H1 (cell line): ENCODE measurements around the gene RBBP6. TPM values are rescaled to one million over a fixed set of nuclear protein-coding genes. Genes with fewer than 3 reads are reported as not detected.

ENCODE experiments used
- CTCF ChIA-PET: fragments of 300-600 bp; sonication (Branson Sonifier 250); formaldehyde crosslinking; loops from one replicate; lab custom pipeline; 2021; ENCODE audit not compliant: partially characterized antibody; lab: Charles Lee
- POLR2A ChIA-PET: fragments of 300-600 bp; sonication (Branson Sonifier 250); formaldehyde crosslinking; loops from one replicate; lab custom pipeline; 2021; ENCODE audit warnings: inconsistent platforms; ENCODE audit not compliant: partially characterized antibody; lab: Charles Lee
- DNase-seq, 2 experiments: peaks; one replicate each; pipeline versions ENCODE4 v3.0.0 to v3.0.0-alpha.2; 2010 to 2022; ENCODE audit warnings: low spot score in 2 of 2, low read depth in 1 of 2, mixed read lengths in 1 of 2
- FAIRE-seq: peaks from 2 replicates; lab custom pipeline; 2011; peaks lifted over from hg19 to GRCh38; lab: Jason Lieb, UNC
- H2AFZ ChIP-seq: 2 replicates; pipeline ENCODE4 v1.8.1; 2012; ENCODE audit warnings: low read length, inconsistent platforms
- H2AK5ac ChIP-seq: 2 replicates; pipeline ENCODE4 v1.6.1; 2013; ENCODE audit warnings: low read depth, low read length
- H2BK120ac ChIP-seq: replicated peaks from 2 replicates; pipeline ENCODE3; 2013; ENCODE audit warnings: low read depth, low read length, inconsistent platforms
- H2BK12ac ChIP-seq: 2 replicates; pipeline ENCODE4 v1.6.1; 2013; ENCODE audit warnings: low read depth, low read length
- H2BK15ac ChIP-seq: 2 replicates; pipeline ENCODE4 v1.6.1; 2013; ENCODE audit warnings: low read length
- H2BK20ac ChIP-seq: 2 replicates; pipeline ENCODE4 v1.6.1; 2013; ENCODE audit warnings: low read length
- H2BK5ac ChIP-seq: 2 replicates; pipeline ENCODE4 v1.6.1; 2013; ENCODE audit warnings: low read depth, low read length
- H3K14ac ChIP-seq: 2 replicates; pipeline ENCODE4 v1.6.1; 2013; ENCODE audit warnings: inconsistent platforms; ENCODE audit not compliant: insufficient read length
- H3K18ac ChIP-seq: 2 replicates; pipeline ENCODE4 v1.6.1; 2013; ENCODE audit warnings: low read length; ENCODE audit errors: extremely low read depth
- H3K23ac ChIP-seq: 2 replicates; pipeline ENCODE4 v1.6.1; 2013; ENCODE audit warnings: inconsistent platforms; ENCODE audit not compliant: insufficient read length
- H3K23me2 ChIP-seq: 2 replicates; pipeline ENCODE4 v1.6.1; 2013; ENCODE audit warnings: low read depth, low read length
- H3K27ac ChIP-seq: 2 replicates; pipeline ENCODE4 v1.6.1; 2011; ENCODE audit warnings: low read depth, low read length, inconsistent platforms
- H3K27me3 ChIP-seq, 4 experiments: replicated peaks in 1 of 4; 1 replicate in 1 of 4; 2 replicates in 3 of 4; pipeline versions ENCODE4 v1.6.1 to v1.8.1; 2011 to 2013; ENCODE audit warnings: low read length in 3 of 4, mild to moderate bottlenecking in 3 of 4, inconsistent platforms in 2 of 4, mixed read lengths in 2 of 4, moderate library complexity in 1 of 4; ENCODE audit not compliant: control insufficient read depth in 3 of 4, insufficient read depth in 3 of 4; ENCODE audit errors: extremely low read depth in 1 of 4
- H3K36me3 ChIP-seq, 4 experiments: 2 replicates each; pipeline versions ENCODE4 v1.6.1 to v1.8.1; 2011 to 2013; ENCODE audit warnings: mild to moderate bottlenecking in 4 of 4, low read length in 3 of 4, moderate library complexity in 2 of 4, control low read depth in 1 of 4, inconsistent platforms in 1 of 4; ENCODE audit not compliant: insufficient read depth in 4 of 4, control insufficient read depth in 2 of 4
- H3K4ac ChIP-seq: replicated peaks from 2 replicates; pipeline ENCODE3; 2013; ENCODE audit warnings: low read length, low read depth, mixed read lengths, inconsistent platforms; ENCODE audit not compliant: insufficient read length
- H3K4me1 ChIP-seq, 4 experiments: replicated peaks in 1 of 4; 1 replicate in 1 of 4; 2 replicates in 3 of 4; pipeline versions ENCODE4 v1.6.1 to v1.8.1; 2011 to 2013; ENCODE audit warnings: low read length in 3 of 4, inconsistent platforms in 2 of 4, mixed read lengths in 1 of 4; ENCODE audit not compliant: insufficient read depth in 4 of 4, control insufficient read depth in 3 of 4
- H3K4me2 ChIP-seq, 2 experiments: 2 replicates each; pipeline versions ENCODE4 v1.6.1 to v1.8.1; 2011 to 2013; ENCODE audit warnings: low read depth in 2 of 2, low read length in 2 of 2, control low read depth in 1 of 2, inconsistent platforms in 1 of 2, mild to moderate bottlenecking in 1 of 2; ENCODE audit not compliant: insufficient read depth in 1 of 2
- H3K4me3 ChIP-seq, 4 experiments: fragments of 200-600, 300-600 bp in 1 of 4; sonication (generic), shearing (Covaris generic), sonication (Bioruptor Twin) in 1 of 4; 2 replicates each; pipeline versions ENCODE4 v1.5.1 to v1.8.1; 2011 to 2016; ENCODE audit warnings: low read length in 4 of 4, low read depth in 3 of 4, control low read depth in 2 of 4, inconsistent platforms in 2 of 4, mild to moderate bottlenecking in 2 of 4, mixed read lengths in 1 of 4, moderate library complexity in 1 of 4; ENCODE audit not compliant: insufficient read depth in 2 of 4; ENCODE audit errors: extremely low read depth in 1 of 4
- H3K56ac ChIP-seq: replicated peaks from 2 replicates; pipeline ENCODE3; 2013; ENCODE audit warnings: low read depth, mild to moderate bottlenecking, mixed read lengths, low read length, inconsistent platforms; ENCODE audit not compliant: insufficient read length
- H3K79me1 ChIP-seq: 2 replicates; pipeline ENCODE4 v1.6.1; 2013; ENCODE audit warnings: low read depth, low read length, control low read depth
- H3K79me2 ChIP-seq, 2 experiments: 2 replicates each; pipeline versions ENCODE4 v1.6.1 to v1.8.1; 2012 to 2013; ENCODE audit warnings: low read length in 2 of 2, mild to moderate bottlenecking in 2 of 2, inconsistent platforms in 1 of 2; ENCODE audit not compliant: insufficient read depth in 2 of 2, control insufficient read depth in 1 of 2
- H3K9ac ChIP-seq, 4 experiments: replicated peaks in 1 of 4; 1 replicate in 1 of 4; 2 replicates in 3 of 4; pipeline versions ENCODE4 v1.6.1 to v1.8.1; 2011 to 2013; ENCODE audit warnings: low read depth in 3 of 4, low read length in 3 of 4, control low read depth in 2 of 4, mild to moderate bottlenecking in 2 of 4, moderate library complexity in 2 of 4, inconsistent platforms in 1 of 4; ENCODE audit errors: extremely low read depth in 1 of 4
- H3K9me3 ChIP-seq, 2 experiments: 2 replicates each; pipeline versions ENCODE4 v1.6.1 to v1.8.1; 2012 to 2013; ENCODE audit warnings: mild to moderate bottlenecking in 2 of 2, moderate library complexity in 2 of 2, control low read depth in 1 of 2, inconsistent platforms in 1 of 2, low read depth in 1 of 2, low read length in 1 of 2, mixed read lengths in 1 of 2; ENCODE audit not compliant: insufficient read depth in 2 of 2
- H4K20me1 ChIP-seq, 2 experiments: replicated peaks in 1 of 2; 2 replicates each; pipeline versions ENCODE3 to v1.8.1; 2011 to 2013; ENCODE audit warnings: inconsistent platforms in 2 of 2, low read length in 2 of 2, mild to moderate bottlenecking in 1 of 2; ENCODE audit not compliant: insufficient read depth in 2 of 2, control insufficient read depth in 1 of 2
- H4K5ac ChIP-seq: 2 replicates; pipeline ENCODE4 v1.6.1; 2013; ENCODE audit warnings: low read length, low read depth, mixed read lengths, inconsistent platforms; ENCODE audit not compliant: insufficient read length
- H4K8ac ChIP-seq: 2 replicates; pipeline ENCODE4 v1.8.0; 2013; ENCODE audit warnings: mild to moderate bottlenecking, moderate library complexity, low read length, inconsistent platforms; ENCODE audit not compliant: insufficient read depth; ENCODE audit errors: extremely low read depth
- H4K91ac ChIP-seq: replicated peaks from 2 replicates; pipeline ENCODE3; 2013; ENCODE audit warnings: low read length, mixed read lengths, inconsistent platforms; ENCODE audit not compliant: insufficient read length
- ATF2 ChIP-seq: IDR thresholded peaks from 2 replicates; pipeline ENCODE4 v1.6.1; 2012; ENCODE audit warnings: low read length, inconsistent platforms
- CEBPB ChIP-seq: IDR thresholded peaks from 2 replicates; pipeline ENCODE4 v1.6.1; 2012; ENCODE audit warnings: low read depth, low read length
- E2F6 ChIP-seq: IDR thresholded peaks from 2 replicates; pipeline ENCODE4 v1.6.1; 2012; ENCODE audit warnings: inconsistent platforms
- HDAC2 ChIP-seq, 2 experiments: fragments of 300-600 bp in 1 of 2; sonication (generic) in 1 of 2; IDR thresholded peaks; 2 replicates each; pipeline ENCODE4 v1.6.1; 2011 to 2012; ENCODE audit warnings: low read depth in 2 of 2, low read length in 2 of 2, mild to moderate bottlenecking in 2 of 2, moderate library complexity in 2 of 2, borderline replicate concordance in 1 of 2, inconsistent platforms in 1 of 2
- POLR2A ChIP-seq, 2 experiments: IDR thresholded peaks; 1 replicate in 1 of 2; 2 replicates in 1 of 2; pipeline ENCODE4 v1.6.1; 2011; ENCODE audit warnings: low read depth in 2 of 2, low read length in 2 of 2, mild to moderate bottlenecking in 2 of 2; ENCODE audit errors: control extremely low read depth in 1 of 2
- RXRA ChIP-seq: IDR thresholded peaks from 2 replicates; pipeline ENCODE4 v1.6.1; 2011; ENCODE audit warnings: low read depth, mild to moderate bottlenecking, low read length, moderate library complexity; ENCODE audit not compliant: insufficient read depth
- SAP30 ChIP-seq: fragments of 300-600 bp; sonication (generic); IDR thresholded peaks from 2 replicates; pipeline ENCODE4 v1.7.1; 2012; ENCODE audit warnings: low read length, moderate library complexity, mild to moderate bottlenecking, inconsistent platforms; ENCODE audit not compliant: insufficient read depth, insufficient replicate concordance
- SIN3A ChIP-seq, 2 experiments: IDR thresholded peaks in 1 of 2; conservative IDR thresholded peaks in 1 of 2; 2 replicates each; pipeline ENCODE4 v1.6.1; 2011 to 2012; ENCODE audit warnings: low read length in 2 of 2, improper control_type of control experiment in 1 of 2, low read depth in 1 of 2, mild to moderate bottlenecking in 1 of 2
- WGBS, 2 experiments: shearing (Covaris generic) in 1 of 2; methylation state at CpG; one replicate each; pipeline versions ENCODE4 v1.1.6 to v1.1.7; 2013 to 2015; ENCODE audit warnings: low lambda C conversion rate in 2 of 2, mixed read lengths in 2 of 2, inconsistent platforms in 1 of 2, low coverage in 1 of 2, missing lambda C conversion rate in 1 of 2; ENCODE audit not compliant: insufficient replicate concordance in 2 of 2, insufficient coverage in 1 of 2, insufficient read length in 1 of 2; ENCODE audit errors: extremely low coverage in 1 of 2, missing lambda C conversion rate in 1 of 2; 5-methylcytosine and 5-hydroxymethylcytosine counted together
- polyA plus RNA-seq, 7 experiments: library from polyadenylated mRNA; depleted of rRNA in 3 of 7; stranded (reverse) in 5 of 7; unstranded in 2 of 7; fragments of >200 nt in 5 of 7; fragments of 200-250 nt in 2 of 7; gene quantifications; 1 replicate in 5 of 7; 2 replicates in 1 of 7; 4 replicates in 1 of 7; pipeline versions ENCODE4 v1.2.1 to v1.2.3, GENCODE V29; 2011 to 2013; ENCODE audit warnings: missing spikeins in 2 of 7, mixed read lengths in 2 of 7
- total RNA-seq: library from RNA; stranded (reverse); fragmentation: NEBNext Ultra II Directional; extraction: Animal tissue kit (Norgen Biotek cat#: 25700); gene quantifications from 2 replicates; pipeline ENCODE4 v1.2.1, GENCODE V29; 2021

The RBBP6 gene
- total and polyA plus RNA-seq, 2 of the 8 experiments (the other 6 are each of a cell fraction or from before 2014, with no cell fraction given), result 22.5 to 54.5 TPM

GRCh38 chr16:24538756-24539294 lies 541 bp upstream of the RBBP6 start:
- Histone ChIP-seq H3K56ac (no peak overlapping the region), H3K9ac (peak overlapping the region; percentile 10 to 95 (median 70)), H3K4me2 (peak overlapping the region; percentile 76 to 85), H3K14ac (no peak overlapping the region), H4K5ac (no peak overlapping the region), H2AK5ac (no peak overlapping the region), H3K4me3 (peak overlapping the region; percentile 67 to 96 (median 83)), H4K20me1 (peaks cover 2 to 4% of the 10 kb centered on the region in 2 experiments), H4K8ac (no peak overlapping the region), H3K27me3 (no peaks in the 10 kb centered on the region), H3K18ac (peak overlapping the region; percentile 73; the same call in 1 of the 2 replicates), H3K27ac (peak overlapping the region; percentile 69; the same call in 1 of the 2 replicates), H2BK20ac (no peak overlapping the region), H3K9me3 (no peaks in the 10 kb centered on the region; a peak in 1 of 4 replicates), H3K23me2 (peaks cover 11% of the 10 kb centered on the region; the same call in 1 of the 2 replicates), H3K23ac (no peak overlapping the region), H2BK12ac (no peak overlapping the region), H2BK15ac (0 out of 2 replicates have a peak overlapping the region, but pooled peaks have one; percentile 25), H2BK120ac (no peak overlapping the region), H2BK5ac (peak overlapping the region; percentile 72; the same call in 1 of the 2 replicates), H3K79me1 (no peaks in the 10 kb centered on the region), H3K4me1 (0 out of 7 replicates have a peak, but pooled peaks cover 0 to 2% (median 0%) of the 10 kb centered on the region in 4 experiments), H4K91ac (no peak overlapping the region), H3K79me2 (peaks cover 23 to 40% of the 10 kb centered on the region in 2 experiments), H3K4ac (no peak overlapping the region), H2AFZ (peak overlapping the region; percentile 96), H3K36me3 (no peaks in the 10 kb centered on the region)
- DNase-seq, result no peak
- ChIA-PET POLR2A (interaction anchor here (0.7 to 1.9 kb wide), 10 partner anchors 11 to 191 kb away, joined by 3 to 9 read pairs (median 3); no protein-coding TSS in a partner anchor), CTCF (interaction anchor here (1.5 kb wide), 1 partner anchor 11 kb away, joined by 5 read pairs; no protein-coding TSS in a partner anchor)
- 19% methylated on average over 11 of the region's 11 CpGs; no CpG with 5 or more reads in 1 of the 2 experiments for WGBS, 2 experiments
- FAIRE-seq, result no peak
- TF ChIP-seq HDAC2 (IDR thresholded peaks at IDR 0.05; ENCODE audit: borderline replicate concordance in 1 of 2, low read depth in 2 of 2, low read length in 2 of 2) (peak in 1 of 2 experiments; percentile 14; a peak in 2 of 4 replicates), ATF2 (no peak), E2F6 (no peak), RXRA (no peak), SAP30 (peak; percentile 98), SIN3A (conservative IDR thresholded peaks at IDR 0.05 in 1 of 2, IDR thresholded peaks at IDR 0.05 in 1 of 2; ENCODE audit: low read depth in 1 of 2, low read length in 2 of 2) (0 out of 4 replicates have a peak, but pooled peaks of 1 of the 2 experiments have one; percentile 23), POLR2A (IDR thresholded peaks at IDR 0.05; ENCODE audit: control extremely low read depth in 1 of 2, low read depth in 2 of 2, low read length in 2 of 2) (no peak), CEBPB (no peak)
